HG02642 (cell line): ENCODE measurements around the gene CACNA2D3.

ENCODE experiments used
- ATAC-seq: cut with Tn5 transposase; IDR thresholded peaks from one replicate; pipeline ENCODE4 v1.9.1; 2021; ENCODE audit warnings: mild to moderate bottlenecking; ENCODE audit not compliant: unreplicated experiment, poor library complexity

Gene CACNA2D3

DNA sequence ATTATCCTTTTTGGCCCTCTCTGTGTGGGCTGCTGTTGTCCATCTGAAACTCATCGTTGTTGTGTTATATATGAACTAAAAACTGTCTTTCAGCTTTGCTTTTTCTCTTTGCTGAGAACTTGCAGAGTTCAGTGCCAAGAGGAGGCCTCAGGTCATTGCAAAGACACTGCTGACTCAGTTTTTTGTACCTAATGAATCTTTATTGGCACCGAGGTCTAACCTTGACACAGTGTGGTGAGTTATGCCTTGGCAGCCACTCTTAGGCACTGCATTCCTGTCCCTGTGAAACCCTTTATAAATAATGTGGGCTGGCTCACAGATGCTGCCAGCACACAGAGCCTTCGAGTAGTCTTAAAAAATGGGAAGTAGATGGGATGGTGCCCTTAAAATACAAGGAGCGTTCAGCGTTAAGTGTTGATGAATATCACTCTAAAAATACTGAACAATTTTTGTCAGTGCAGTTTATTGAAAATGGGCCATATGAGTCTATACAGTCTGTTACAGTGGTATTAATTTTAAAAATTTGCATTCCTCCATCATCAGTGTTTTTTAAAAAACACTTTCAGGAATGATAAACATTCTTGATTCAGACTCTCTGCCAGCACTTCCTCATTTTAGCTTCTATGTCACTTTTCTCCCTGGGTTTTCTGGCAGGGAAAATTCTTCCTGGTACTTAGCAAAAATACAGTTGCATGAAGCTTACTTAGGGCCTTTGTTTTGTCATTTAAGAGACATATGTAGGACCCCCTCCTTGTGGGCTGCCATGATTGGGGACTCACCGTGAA lies 234.1 kb downstream of the CACNA2D3 start:
- no peak for ATAC-seq

DNA sequence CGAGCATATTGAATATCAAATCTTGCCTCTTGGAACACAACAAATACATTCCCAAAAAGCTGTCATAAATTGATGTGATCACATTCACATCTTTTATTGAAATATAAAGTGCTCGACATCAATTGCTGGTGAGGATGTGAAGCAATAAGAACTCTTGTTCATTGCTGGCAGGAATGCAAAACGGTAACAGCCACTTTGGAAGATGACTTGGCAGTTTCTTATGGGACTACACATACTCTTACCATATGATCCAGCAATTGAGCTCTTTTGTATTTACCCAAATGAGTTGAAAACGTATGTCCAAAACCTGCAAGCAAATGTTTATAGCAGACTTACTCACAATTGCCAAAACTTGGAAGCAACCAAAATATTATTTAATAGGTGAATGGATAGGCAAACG lies 234.9 kb downstream of the CACNA2D3 start:
- ATAC-seq: no peak

DNA sequence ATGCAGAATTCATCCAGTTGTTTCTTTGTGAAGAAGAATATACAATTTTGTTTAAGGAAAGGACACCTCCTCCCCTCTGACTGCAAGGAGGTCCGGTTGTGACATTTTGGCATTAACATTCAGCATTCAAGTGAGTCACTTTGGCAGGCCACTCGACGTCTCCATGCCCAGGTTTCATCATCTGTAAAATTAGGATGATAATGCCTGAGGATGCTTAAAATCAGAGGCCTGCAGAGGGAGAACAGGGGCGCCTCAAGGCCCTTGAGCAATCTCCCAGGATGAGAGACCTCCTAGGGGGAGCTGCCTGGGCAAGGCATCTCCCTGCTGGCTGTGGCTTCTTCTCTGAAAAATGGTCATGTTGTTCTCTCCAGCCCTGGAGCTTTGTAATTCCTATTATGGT lies 236.0 kb downstream of the CACNA2D3 start:
- ATAC-seq: no peak

DNA sequence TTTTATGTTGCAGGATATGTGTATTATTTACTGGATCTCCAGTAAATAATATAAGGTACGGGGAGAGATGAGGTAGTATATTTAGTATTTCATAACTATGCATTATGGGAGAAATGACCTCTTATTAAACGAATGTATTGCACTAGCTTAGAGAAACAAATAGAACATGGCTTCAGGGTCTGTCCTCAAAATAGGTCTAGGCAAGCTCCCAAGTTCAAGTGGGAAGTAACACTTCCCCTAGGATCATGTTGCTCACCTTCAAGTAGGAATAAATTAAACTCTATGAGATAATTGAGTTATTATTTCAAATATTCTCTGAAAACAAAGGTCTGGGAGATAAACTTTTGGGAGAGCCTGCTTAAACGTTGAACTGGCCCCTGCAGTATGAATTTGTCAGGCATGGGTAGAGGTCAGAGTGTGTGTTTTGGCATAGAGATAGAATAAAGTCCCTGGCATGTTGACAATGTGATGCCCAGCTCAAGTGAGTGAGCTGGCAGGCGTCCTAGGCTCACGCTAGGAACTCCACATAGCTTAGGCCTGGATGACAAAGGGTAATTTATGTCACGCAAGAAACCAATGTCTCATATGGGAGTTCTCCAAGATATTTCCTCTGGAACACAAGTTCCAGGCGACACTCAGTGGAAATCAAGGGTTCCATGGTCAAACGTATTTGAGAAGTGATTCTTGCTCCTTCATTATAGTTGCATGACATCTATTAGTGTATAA lies 236.8 kb downstream of the CACNA2D3 start:
- no peak for ATAC-seq

DNA sequence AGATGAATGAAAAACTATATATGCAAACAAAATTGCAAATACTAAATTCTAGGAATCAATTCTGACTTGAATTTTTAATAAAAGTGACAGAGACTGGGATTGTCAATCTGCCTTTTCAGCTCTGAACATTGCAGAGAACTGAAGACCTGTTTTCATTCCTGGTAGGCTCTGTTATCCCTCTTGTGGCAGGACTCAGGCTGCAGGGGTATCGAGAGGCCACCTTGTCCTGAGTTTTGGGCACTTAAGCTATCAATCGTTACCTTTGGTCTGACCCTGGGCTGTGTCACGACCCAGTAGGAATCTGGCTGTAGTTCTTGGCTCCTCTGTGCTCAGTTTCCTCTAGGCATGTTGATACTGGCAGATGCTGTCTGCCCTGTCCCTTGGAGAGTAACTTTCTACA lies 238.0 kb downstream of the CACNA2D3 start:
- no peak for ATAC-seq

DNA sequence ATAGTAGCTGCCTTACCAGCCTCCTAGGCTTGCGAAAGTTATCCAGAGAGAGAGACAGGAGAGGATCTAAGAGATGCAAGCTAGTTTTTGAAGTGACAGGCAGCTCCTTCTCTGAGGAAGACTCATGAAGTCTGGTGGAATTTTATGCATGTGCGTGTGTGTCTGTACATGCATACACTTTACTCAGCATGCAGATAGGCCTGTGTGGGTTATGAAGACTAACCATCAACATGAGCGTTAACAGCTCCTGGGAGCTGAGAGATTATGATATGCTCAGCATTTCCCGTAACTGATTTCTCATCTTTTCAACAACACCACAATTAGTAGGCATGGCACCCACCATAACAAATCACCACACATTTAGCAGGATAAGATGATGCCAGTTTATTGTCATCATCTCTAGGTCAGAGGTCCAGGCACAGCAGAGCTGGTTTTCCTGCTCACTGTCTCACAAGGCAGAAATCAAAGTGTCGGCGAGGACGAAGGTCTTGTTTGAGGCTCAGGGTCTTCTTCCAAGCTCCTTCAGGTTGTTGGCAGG lies 239.5 kb downstream of the CACNA2D3 start:
- no peak for ATAC-seq

DNA sequence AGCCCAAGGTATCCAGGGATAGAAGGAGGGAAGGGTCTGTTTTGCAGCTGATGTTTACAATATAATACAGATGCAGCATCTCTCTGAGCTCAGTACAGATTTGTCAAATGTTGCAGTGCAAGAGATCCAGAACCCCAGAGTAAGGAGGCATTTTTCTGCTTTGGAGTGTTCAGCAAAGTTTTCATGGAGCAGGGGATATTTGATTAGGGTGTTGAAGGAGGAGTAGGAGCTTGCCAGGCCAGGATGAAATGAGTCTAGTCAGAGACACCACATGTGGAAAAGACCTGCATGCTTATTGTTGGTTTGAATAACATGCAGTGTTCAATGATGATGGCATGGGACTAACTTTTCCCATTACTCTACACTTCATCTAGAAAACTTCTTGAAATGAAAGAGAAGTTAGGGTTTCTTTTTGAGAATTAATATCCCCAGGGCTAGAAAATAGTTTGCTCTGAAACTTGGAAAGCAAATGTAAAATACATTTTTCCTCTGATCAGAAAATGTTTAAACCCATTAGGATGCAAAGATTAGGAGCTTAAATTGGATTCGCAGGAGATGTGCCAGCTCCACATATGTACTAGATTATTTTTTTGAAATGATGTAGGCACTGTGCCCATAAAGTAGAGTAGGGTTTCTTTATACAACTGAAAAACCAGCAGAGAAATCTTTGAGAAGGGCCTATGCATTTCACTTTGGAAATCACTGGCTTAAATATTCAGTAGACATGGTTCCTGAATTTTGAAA lies 243.8 kb downstream of the CACNA2D3 start:
- no peak for ATAC-seq

DNA sequence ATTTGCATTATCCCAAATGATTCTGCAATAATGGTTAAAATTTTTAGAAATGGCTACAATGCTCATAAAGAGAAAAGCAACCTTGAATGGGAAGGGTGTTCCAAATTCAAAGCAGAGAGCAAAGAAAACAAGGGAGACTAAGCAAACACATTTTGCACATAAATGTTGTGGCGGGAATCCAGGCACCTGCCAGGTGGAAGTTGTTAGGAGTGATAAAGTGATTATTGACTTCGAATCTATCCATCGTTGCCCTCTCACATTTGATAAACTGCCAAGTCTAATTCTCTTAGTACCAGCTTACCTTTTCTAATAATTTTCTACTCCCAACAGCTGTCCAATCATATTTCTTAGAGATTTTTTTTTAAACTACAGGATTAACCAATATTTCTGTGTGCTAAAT lies 244.5 kb downstream of the CACNA2D3 start:
- no peak for ATAC-seq

DNA sequence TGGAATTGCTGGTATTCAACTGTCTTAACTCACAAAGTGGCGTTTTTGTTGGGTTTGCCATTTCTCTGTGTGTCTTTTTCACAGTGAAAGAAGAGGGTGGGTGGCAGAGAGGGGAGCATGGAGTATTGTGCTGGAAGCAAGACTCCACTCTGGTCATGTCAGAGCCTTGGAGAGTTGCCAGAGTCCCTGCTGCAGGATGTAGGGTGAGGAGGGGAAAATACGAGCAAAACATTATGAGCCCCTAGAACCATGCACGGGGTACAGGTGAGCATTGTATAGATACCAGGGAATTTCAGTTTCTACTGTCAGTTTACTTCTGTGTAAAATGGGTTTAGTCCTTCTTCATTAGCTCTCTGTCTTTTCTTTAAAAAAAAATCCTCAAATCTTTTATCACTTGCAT lies 249.9 kb downstream of the CACNA2D3 start:
- ATAC-seq: no peak

DNA sequence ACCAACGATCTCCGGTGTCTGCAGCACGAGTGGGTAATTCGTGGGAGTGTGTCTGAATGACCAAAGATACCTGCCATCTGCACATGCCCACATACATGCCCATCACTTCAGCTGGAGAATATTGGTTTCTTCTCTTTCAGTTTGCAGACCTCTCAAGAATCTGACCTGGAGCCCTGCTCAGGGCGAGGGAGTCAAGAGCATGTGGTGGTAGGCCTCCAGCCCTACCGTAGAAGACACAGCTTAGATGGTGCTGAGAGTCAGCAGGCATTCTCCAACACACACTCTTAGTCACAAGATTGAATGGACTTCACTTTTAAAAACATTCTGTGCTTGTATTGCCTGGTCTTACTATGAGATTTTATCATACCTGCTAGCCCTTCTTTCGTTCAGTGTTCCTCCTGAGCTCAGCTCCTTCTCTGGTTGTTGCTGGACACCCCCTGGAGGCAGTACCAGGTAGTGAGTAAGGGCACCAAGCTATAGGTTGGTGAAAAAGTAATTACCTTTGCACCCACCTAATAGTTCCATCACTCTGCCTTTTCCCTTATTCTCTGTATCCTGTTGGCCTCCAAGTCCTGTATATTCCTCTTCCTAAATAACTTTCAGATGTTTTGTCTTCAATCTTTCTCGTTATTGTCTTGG lies 252.0 kb downstream of the CACNA2D3 start:
- no peak for ATAC-seq

DNA sequence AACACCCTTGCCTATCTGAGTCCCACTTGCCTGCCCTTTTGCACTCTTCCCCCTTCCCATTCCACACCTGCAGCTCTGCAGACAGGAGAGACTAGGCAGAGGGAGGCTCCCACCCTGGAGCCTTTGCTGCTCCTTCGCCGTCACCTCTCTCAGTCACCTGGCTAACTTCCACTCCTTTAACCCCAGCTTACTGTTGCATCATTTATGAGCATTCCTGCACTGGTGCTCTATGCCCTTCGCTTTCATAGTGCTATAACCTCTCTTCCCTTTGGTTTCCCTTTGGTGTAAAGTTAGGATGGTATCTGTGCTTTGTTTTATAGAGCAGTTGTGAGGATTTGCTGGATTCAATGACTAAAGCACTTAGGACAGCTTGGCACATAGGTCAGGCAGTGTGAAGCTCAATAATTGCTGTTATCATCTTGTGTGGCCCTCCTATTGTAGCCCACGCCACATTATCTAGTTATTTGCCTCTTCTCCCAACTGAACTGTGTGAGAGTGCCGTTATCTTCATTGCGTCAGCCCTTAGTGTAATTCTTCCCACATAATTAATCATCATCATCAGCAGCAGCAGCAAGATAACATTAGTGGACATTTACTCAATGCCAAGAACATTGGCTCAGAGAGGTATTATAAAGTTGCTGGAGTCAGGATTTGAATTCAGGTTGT lies 253.9 kb downstream of the CACNA2D3 start:
- no peak for ATAC-seq

DNA sequence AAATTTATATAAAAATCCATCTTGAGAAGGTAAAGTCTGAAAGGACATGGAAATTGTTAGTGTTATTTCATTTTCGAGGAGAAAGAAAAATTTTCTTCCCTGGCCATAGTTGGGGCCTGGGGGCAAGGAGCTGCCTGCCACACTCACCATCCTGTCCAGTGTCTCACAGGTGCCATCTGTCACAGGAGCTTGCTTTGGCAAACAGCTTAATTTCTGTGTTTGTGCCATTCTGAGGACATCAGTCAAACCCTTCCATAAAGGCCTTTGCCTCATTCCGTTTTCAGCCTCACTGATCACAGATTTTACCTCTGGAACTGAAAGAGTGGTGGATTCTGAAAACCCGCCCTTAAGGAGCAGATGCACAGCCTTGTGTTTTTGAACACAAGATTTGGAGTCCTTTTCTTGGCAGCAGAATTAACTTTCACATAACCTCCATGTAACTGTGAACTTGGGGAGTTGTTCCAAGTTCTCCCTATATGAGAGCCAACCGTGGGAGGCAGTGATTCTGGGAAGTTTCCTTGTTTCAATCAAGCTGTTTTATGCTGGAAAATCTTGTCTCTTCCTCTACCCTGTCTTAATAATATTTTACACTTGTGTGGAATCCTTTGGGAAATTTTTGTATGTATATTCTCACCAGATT lies 254.7 kb downstream of the CACNA2D3 start:
- ATAC-seq: no peak

DNA sequence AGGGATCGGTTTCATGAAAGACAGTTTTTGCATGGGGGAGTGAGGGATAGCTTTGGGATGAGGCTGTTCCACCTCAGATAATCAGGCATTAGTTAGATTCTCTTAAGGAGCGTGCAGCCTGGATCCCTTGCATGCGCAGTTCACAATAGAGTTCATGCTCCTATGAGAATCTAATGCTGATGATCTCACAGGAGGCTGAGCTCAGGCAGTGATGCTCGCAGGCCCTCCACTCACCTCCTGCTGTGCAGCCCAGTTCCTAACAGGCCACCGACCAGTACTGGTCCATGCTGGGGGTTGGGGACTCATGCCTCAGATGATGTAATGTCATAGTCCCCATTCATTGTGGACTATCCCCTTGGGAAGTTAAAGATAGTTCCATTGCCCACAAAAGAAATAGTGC lies 255.8 kb downstream of the CACNA2D3 start:
- ATAC-seq: no peak

DNA sequence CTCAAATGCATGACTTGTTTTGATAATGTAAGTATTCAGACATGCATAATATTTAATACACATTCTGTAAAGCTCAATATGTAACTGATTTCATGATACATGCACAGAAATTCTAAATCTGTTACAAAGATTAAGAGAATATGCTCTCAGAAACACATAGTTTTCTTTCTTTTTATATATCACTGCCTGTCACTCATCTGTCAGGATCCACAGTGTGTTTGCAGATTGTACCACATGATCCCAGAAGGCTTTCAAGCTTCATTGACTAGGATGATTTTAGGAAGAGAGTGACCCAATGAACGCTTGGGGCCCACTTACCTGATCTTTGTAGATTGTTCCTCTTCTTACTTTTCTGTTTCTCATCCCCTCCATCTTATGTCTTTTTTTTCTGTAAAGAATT lies 261.9 kb downstream of the CACNA2D3 start:
- no peak for ATAC-seq

DNA sequence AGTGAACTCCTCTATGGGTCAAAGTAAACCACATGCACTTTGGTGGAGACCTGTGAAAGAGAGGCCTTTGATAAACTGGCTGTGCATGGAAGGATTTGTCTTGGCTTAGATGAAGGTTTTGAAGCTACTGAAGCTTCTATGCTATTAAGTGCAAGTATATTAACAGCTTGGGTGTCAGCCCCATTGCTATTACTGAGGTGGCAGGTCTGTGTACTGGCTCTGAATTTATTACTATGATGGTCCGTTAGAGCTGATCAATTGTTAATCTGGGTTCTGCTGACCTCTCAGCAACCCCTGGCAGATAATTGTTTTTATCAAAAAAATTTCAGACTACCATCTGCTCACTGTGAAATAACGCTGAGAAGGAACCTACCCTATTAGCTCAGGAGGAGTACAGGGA lies 268.2 kb downstream of the CACNA2D3 start:
- no peak for ATAC-seq

DNA sequence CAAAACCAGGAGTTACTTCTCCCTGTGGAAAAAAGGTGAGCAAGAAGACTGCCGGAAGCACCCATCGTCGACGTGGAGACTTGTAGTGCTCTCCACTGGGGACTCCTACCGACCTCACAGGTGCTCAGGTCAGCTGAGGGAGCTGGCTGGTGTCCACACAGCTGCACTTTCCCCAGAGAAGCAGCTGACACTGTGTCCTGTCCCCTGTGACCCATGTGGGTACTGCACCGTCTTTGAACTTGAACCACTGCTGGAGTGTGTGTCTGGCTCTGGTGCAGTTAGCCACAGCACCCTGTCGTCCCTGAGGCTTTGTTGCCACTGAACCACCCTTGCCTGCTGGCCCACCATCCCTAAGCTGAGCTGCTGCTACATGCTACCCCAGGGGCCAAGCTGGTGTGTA lies 270.8 kb downstream of the CACNA2D3 start:
- no peak for ATAC-seq

DNA sequence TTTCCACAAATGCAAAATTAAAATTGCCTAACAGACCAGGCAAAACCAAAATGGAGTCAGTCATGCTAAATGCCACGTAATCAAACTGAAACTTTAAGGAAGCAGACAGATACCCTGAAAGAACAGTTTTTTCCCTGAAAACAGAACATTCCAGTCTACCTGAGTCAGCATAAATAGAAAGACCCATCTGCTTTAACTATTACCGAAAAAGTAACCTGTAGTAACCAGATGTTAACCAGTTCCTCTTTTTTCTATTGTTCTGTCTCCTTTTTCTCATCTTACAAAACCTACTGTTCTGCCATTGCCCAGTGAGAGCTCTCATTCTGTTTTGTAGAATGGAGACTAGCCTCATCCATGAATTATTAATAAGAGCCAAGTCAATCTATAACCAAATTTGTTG lies 286.0 kb downstream of the CACNA2D3 start:
- no peak for ATAC-seq

DNA sequence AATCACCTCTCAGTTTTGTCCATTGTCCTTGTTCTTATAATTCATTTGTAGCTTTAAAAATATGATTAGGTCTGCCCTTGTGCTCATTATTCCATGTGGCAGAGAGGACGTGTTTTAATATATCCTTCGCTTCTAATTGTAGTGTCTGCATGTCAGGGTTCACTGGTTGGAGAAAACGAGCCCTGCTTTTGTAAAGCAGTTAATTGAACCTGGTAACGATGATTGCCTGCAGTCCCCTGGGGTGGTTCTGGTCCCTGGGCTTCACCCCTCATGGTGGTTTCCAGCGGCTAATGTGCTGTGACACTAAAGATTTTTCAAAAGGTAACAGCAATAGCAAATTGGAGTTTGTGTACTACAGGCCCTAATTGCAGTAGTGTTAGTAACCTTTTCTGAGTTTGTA lies 299.6 kb downstream of the CACNA2D3 start:
- no peak for ATAC-seq

DNA sequence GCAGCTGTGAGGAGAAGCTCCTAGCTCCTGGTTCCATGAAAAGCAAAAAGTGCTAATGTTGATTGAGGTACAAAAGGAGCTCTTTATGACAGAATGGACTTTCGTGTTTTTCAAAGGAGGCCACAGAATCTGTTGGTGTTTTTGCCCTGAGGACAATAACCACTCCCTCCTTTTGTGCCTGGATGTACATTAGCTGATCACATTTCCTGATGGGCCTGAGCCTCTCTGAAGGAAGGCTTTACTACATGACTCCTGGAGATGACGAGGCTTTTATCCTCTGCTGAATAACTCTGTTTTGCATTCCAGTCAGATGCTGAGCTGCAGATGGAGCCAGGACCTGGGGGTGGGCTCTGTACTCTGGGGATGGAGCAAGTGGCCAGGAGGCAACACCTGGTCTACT lies 301.9 kb downstream of the CACNA2D3 start:
- no peak for ATAC-seq

DNA sequence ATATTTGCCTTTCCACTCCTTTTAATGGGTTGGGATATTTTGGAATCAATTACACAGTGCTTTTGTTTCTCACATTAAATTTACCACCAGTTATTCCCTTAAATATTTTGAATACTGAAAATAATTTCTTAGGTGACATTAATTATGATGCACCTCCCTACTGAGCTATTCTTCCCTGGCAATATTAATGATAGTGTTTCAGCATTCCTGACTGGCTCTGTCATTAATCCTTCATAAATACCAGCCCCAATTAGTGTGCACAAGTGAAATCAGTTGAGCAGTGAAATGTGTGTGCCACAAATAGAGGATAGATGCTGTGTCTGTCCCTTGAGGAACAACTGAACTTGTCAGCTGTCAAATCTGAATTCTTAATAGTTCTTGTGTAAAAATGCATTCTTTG lies 304.0 kb downstream of the CACNA2D3 start:
- ATAC-seq: no peak
